Hepatic stellate cell (primary cell): ENCODE results near the gene GPR141.

Experiments used
- DNase-seq: peaks from one replicate; pipeline ENCODE4 v3.0.0; 2011; ENCODE audit warnings: low spot score

The GPR141 gene, protein sequence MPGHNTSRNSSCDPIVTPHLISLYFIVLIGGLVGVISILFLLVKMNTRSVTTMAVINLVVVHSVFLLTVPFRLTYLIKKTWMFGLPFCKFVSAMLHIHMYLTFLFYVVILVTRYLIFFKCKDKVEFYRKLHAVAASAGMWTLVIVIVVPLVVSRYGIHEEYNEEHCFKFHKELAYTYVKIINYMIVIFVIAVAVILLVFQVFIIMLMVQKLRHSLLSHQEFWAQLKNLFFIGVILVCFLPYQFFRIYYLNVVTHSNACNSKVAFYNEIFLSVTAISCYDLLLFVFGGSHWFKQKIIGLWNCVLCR

GRCh38 chr7:37683246-37684120 is at the start of gene GPR141:
Gene GPR141, plus strand, starts transcription at chr7:37683766. Its CDS starts 56,628 bp downstream, at chr7:37740394.
- no peak for DNase-seq

DNA sequence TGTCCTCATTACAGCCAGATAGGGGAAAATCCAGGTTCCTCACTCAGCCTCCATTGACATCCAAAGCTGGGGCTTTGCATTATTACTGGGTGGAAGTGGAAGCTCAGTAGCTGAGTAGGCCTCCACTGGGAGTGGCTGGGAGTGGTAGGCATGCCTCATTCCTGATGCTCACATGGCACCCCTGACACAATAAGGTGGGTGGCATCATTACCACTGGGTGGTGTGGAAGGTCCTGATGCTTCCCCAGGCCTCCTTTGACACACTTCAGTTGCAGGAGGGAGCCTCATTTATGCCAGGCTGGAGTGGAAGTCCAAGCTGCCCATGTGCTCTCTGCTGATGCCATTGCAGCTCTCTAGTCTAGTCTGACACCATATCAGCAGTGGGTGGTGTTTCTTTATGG is 48.2 kb upstream of the GPR141 start:
- DNase-seq, result no peak

DNA sequence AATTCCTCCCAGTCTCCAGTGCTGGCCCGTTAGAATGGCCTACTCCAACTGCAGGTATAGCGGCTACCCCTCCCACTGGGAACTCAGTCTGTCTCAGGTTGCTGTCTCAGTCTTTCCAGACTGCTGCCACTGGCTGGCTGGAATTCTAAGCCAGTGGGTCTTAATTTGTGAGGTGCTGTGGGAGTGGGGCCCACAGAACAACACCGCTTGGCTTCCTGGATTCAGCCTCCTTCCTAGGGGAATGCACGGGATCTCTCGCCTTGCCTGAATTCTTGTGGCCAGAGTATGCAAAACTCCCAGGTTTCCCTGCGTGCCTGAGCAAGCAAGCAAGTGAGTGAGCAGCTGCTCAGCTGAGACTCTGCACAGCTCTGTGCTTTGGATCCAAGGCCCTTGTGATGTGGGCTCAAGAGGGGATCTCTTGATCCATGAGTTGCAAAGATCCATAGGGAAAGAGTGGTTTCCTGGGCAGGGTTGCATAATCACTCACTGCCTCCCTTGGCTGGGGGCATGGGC is 41.5 kb upstream of the GPR141 start:
- no peak for DNase-seq

- DNase-seq, result no peak
These were observed 39.7 kb upstream of the GPR141 start for GRCh38 chr7:37643876-37644275.

- no peak for DNase-seq
These were observed 38.1 kb upstream of the GPR141 start for GRCh38 chr7:37645282-37646050.

GRCh38 chr7:37656913-37657530 is 26.5 kb upstream of the GPR141 start:
- no peak for DNase-seq

- DNase-seq, result no peak
These were observed 25.8 kb upstream of the GPR141 start for GRCh38 chr7:37657816-37658215.

GRCh38 chr7:37659971-37660565 is 23.5 kb upstream of the GPR141 start:
- DNase-seq, result no peak

GRCh38 chr7:37660614-37661013 is 23.0 kb upstream of the GPR141 start:
- no peak for DNase-seq

GRCh38 chr7:37663693-37664092 is 19.9 kb upstream of the GPR141 start:
- no peak for DNase-seq

- no peak for DNase-seq
These were observed 18.1 kb upstream of the GPR141 start for GRCh38 chr7:37665352-37666022.

DNA sequence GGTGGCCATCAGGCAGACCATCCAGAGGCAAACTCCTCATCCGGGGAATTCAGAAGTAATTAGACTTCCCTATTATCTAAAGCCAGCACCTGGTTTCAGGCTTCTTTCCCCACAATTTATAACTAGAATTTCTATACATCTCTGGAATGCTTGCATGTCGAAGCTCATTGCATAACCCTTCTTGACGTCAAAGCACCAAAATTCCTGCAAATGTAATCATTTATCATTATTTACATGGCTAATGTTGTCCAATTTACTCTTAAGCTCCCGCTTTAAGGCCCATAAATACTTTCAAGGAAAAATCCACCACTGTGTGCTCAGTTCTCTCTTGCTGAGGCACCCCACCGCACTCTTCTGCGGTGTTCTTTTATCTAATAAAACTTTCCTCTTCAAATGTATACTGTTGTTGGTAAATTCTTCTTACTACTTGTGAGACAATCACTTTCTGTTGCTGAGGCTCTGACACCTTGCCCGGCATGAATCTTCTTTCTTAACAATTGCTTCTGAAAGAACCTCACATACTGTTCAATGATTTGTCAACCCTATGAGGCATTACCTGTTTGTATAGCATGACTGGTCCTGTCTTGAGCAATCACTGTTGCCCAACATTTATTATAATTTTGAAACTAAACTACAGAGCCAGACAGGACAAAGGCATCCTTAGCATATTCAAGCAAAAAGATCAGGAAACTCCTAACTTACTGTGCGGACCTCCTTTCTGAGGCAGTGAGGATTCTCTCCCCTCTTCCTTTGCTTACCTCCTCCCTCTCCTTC is 17.4 kb upstream of the GPR141 start:
- DNase-seq, result no peak

DNA sequence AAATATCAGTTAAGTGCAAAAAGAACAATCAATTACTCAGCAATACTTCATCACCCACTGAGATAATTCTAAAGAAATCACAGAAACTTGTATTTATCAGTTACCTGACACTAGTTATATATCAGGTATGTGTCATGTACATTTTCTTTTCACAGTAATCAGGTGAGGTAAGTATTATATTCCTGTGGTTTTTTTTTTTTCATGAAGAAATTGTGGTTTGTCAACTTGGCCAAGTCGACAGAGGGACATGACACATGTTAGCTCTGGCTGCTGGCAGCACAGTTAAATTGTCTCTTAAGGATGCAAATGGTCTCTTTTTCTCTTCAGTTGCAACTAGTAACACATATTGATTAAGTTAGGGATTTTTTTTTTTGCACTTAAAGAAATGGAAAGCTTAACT is 13.7 kb upstream of the GPR141 start:
- no peak for DNase-seq

DNA sequence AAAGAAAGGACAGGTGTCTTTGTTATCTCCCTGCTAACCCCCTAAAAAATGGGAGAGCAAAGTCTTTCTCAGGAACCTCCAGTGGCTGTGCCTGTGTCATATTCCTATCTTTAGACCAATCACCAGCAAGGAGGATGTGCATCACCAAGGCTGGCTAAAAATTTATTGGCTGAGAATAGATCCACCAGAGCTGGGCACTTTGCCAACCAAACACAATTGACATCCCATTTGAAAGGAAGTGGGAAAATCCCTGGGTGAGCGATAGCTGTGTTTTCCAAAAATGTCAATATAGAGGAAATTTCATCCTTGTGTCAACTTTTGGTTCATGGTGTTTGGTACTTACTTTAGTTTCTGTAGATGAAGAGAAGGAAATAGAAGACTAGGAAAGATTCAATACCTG is 13.1 kb upstream of the GPR141 start:
- no peak for DNase-seq

DNA sequence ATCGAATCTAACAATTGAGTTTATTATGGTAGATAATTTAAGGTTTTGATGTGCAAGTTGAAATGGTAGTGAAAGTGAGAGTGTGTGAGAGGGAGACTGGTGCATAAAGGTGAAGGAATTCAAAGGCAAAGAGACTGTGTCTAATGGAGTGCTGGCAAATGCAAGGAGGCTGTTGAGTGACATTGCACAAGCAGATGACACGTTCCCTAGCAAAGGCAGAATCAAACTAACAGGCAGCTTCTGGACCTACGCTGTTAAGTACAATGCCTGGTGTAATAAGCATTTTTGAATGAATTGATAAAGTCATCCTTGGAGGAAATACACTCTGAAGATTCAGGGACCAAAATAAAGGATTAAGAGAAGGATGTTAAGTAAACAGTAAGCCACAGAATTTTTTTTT is 11.7 kb upstream of the GPR141 start:
- no peak for DNase-seq

GRCh38 chr7:37672926-37673325 is 10.6 kb upstream of the GPR141 start:
- no peak for DNase-seq

DNA sequence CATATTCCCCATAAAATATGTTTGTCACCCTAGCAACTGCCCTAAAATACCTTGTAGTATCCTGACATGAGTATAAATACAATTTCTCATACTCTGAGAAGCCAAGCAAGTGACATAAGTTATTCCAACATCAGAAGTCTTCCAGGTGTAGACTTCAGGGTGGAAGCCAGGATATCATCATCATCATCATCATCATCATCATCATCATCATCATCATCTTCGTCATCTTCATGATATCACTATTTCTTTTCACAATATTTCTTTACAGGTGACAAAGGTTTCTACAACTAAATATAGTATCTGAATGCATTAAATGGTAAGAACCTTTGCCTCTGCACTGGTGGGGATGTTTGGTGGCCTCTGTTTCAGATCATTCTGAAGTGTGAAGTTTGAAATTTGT is 10.0 kb upstream of the GPR141 start:
- no peak for DNase-seq

- no peak for DNase-seq
These were observed 9.0 kb upstream of the GPR141 start for GRCh38 chr7:37674531-37674930.

DNA sequence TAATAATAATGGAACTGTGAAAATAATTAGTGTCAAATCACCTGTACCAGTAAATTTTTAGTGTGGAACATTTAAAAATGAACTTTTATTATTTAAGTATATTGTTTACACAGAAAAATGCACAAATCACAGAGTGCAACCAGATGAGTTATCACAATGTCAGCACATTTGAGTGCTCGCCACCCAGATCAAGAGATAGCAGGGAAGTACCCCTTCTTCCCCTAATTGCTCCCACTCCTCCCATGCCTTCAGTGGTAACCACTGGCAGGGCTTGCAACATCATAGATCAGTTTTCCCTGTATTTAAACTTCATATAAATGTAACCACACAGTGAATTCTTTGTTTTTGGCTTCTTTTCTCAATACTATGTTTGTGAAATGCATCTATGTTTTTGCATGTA is 7.8 kb upstream of the GPR141 start:
- DNase-seq, result no peak

GRCh38 chr7:37684927-37685326 is 1.4 kb downstream of the GPR141 start:
- no peak for DNase-seq
